NK-92 (cell line): ENCODE measurements around the gene ARID5B.

ENCODE experiments used
- DNase-seq: peaks from one replicate; lab custom pipeline; 2025; ENCODE audit not compliant: unreplicated experiment; lab: John Stamatoyannopoulos, UW

ARID5B gene

DNA sequence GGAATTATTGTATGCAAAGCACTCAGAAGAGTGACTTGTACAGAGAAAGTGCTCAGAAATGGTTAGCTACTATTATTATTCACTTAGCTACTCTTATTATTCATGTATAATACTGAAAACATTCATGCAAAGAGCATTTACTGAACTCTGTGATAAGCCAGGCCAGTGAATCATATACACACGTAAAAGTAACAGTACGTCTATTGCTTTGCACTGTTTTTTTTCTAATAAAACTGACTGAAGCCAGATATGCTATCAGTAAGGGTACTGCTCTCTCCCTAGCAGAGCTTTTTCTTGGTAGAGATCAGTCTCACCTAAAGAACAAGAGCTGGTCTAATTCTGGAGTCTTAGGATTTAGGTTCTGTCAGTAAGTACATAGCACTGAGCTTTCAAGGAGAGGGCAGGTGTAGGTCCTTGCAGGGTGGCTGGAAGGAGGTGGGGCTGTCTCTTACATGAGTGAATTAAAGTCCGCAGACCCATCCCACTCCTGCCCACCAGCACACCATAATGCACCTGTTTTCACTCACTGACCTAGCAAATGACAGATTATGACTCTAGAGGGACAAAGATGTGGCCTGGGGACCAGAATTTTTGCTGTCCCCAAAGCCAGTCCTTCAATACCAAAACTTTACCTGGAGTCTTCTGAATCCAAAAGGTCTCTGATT lies 145.9 kb downstream of the ARID5B start:
- no peak for DNase-seq

DNA sequence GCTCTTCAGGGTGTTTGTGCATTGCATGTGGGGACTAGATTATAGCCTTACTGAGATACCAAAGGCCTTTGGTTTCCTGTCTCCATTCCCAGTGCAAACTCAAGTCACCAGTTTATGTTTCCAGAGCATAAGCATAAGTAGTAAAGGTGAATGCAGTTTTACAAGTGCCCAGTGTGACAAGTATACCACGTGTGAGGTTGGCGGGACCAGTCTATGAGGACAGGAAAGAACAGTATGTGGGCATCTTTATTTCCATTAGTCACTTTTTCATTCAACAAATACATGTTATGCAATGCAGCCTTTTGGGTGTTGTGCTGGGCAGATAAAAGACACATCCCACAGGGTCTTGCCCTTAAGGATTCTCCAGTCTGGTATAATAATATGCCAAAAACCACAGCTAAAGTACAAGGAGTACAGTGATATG lies 146.5 kb downstream of the ARID5B start:
- DNase-seq = no peak

DNA sequence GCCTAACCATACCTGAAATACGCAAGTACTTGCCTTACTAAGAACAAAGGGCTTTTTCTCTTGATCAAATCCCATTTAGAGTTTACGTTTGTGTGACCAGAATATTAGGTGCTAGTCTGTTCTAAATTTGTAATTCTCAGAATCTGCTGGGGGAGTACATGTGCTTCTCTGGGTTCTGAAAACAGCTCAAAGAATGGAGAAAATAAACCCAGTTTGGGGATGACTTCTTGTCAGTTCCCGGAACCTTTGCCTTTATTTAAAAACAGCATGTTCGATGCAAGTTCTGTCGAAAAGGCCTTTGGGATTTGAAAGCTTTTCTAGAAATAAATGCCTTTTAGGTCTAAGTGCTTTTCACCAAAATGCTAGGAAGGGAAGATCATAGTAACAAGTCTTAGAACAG lies 147.0 kb downstream of the ARID5B start:
- DNase-seq = no peak

DNA sequence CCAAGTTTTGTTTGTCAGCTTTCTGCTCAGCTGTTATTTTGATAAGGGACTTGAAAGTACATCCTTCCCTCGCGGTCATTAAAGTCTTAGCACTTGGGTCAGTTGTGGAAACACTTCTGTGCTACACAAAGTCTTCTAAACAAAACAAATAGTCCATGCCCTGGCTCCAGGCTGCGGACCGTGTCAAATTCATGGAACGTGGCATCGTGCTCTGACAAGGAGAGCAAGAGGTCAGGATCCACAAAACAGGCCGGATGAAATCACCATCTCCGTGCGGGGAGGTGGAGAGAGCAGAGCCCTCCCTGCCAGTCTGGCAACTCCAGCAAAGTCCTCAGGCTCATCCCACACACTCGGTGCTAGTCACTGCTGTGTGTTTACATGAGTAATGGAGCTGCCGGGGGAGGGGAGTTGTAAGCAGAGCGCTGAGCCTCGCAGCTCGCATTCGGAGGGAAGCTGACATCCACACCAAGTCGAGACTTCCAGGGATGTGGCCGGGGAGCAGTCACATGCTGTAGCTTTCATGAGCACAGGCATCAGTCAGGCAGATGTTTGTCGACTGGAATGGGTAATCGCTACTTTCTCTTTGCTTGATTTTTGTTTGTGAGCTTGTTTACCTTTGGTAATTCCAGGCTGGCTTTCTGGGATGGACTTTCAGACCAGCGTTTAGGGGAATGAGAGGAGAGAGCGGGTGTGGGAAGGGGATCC lies 147.6 kb downstream of the ARID5B start:
- DNase-seq = no peak

DNA sequence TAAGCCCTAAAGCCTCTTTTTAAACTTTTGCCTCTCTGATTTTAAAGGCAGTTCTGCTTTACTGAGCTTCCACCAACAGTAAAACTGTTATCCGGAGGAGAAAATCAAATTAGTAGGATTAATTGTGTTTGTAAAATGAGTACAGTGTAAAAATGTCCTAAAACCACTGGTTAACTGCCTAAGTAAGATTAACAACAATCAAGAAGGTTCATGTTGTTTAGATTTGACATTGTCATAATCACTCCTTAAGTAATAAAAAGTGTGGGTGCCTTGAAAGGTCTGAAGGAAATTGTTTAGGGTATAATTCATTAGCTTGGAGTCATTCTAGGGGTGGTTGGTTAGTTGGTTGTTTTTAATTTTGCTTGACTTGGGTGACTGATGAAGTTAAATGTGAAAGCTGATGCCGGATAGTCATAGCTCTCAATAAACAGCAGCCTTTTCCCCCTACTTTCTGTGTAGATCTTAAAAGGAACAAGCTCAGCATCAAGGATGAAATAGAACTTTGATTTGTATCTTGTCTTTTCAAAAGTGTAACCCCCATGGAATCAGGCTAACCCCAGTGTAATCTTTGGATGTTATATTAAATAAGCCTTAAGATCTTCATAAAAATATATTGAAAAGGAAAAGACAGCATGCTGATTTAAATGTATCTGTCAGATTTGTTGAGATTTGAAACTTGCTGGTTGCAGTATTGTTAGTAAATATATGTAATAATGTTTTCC lies 148.3 kb downstream of the ARID5B start:
- DNase-seq = no peak

DNA sequence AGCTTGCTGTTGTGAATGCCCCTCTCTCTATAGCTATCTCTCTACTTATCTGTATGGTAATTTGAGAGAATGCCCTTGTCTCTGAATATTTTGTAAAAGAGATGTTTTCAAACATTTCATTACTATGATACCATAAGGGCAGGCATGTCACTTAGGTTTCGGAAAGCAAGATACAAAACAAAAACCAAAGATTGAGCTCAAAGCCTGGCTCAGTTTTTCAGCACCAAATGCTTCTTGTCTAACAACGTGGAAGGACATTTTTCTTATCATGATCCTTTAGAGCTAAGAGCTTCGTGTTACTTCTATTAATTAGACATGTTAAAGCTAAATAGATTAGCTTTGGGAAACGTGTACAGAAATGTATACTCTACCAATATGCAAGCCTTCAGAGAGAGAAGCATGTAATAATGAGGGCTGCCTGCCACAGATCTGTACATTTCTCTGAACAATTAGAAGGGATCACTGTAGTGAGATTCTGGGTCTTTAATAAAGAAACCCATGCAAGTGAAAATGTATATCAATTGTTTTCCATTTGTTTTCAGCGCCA lies 148.9 kb downstream of the ARID5B start:
- DNase-seq = no peak

DNA sequence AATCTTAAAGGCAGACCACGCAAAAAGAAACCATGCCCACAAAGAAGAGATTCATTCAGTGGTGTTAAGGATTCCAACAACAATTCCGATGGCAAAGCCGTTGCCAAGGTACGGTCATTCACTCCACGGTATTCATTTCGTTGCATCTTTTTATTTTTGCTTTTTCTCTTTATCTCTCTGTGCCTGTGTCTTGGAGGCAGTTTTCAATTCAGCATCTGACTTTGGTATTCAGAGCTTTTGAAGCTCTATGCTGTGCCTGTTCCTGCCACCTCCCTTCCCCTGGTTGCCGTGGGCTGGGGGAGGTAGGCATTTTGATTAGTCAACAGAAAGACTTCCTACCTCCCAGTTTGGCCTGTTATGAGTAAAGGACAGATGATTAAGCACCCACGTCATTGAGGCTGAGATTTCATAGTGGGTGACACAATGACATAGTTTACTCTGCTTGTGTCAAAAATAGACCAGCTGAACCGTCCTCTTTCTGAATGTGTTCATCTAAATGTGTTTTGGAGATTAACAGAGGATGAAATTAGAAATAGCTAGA lies 149.5 kb downstream of the ARID5B start:
- DNase-seq = no peak

DNA sequence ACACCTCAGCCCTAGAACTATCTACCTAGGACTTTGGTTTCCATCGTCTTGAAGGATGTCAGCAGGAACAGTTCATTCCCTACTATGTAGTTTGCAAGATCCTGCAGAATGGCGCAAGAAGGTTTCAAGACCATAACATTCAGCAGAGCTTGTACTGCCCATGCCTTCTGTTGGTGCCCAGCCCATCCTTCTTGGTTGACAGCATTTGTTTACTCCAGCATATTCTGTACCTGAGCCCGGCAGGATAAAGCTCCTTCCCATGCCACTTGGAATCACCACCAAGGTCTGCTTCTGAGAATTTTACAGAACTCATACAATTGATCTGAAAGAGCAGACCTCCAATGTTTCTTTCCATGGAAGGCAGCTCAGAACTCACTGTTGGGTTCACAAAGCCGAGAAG lies 150.8 kb downstream of the ARID5B start:
- DNase-seq = no peak

DNA sequence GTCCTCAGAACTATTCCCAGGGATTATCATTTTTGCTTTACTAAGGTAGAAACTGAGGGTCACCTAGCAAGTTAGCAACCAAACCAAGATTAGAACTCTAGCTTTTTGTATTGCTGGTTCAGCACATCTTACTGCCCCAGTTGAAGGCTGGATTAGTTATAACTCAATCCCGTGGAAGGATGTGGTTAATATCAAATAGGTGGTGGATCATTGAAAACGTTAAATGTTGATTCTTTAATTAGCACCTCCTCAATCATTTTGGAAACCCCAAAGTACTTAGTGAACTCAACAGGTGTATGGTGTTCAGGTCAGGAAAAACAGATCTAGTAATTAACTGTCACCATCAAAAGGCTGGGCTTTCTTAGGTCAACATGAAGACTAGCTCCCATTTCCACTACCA lies 152.4 kb downstream of the ARID5B start:
- DNase-seq = no peak

DNA sequence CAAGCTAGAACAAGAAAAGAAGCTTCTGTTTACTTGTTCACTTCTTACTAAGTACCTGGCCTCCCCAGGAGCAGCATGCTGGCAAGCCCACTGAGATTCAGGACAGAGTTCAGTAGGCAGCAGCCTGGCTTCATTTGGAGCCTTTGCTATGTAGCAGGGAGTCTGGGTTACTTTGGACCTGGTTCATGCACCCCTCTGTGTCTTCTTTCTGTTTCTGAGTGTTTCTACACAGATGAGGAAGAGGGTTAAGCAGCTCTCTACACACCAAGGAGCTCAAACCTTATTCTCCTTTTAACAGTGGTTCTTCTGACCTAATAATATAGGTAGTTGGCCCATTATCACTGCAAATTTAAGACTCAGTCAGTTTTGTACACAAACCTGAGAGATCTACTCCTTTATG lies 152.9 kb downstream of the ARID5B start:
- no peak for DNase-seq

DNA sequence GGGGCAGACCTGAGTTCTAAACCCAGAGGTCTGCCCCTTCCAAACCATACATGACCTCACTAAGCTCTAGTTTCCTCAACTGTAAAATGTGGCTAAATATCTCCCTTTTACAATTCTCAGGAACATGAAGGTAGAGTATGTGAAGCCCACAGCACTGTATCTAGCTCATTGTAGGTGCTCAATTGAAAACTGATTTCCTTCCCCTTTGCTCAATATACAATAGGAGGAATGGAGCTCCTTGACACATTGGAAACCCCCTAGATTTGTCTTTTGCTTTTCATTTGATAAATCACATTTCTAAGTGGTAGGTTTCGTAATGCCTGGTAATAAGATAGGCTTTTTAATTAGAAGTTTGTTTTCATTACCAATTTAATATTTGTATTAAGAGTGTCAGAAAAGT lies 153.3 kb downstream of the ARID5B start:
- no peak for DNase-seq

DNA sequence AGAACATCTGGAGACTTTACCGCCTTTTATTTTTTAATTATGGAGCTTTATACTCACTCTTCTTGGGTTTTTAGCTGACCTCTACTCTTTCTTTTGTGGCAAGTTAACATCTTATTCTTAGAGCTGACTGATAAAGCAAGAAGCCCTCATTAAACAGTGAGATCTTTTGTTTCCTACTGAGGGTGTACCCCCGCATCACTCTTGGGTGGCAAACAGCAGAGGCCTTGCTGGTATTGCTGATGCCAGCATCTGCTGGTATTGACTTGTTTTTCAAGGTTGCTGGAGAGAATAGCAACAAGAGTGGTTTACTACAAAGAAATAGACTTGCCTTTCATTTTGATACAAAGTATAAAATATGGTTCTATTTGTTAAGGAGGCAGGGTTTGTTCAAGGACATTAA lies 154.7 kb downstream of the ARID5B start:
- no peak for DNase-seq

DNA sequence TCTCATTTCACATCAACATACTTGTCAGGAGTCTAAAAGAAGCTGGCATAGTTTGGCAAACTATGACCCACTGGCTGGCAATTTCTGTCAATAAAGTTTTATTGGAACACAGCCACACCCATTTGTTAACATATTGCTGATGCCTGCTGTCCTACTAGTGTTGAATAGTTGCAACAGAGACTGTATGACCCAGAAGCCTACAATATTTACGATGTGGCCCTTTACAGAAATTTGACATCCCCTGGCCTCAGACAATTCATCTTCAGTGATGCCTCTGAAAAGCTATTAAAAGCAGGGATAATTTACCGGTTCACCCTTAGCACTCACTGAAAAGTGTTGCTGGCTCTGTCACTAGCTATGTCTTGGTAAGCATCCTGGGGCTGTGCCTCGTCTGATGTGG lies 155.2 kb downstream of the ARID5B start:
- DNase-seq = no peak

DNA sequence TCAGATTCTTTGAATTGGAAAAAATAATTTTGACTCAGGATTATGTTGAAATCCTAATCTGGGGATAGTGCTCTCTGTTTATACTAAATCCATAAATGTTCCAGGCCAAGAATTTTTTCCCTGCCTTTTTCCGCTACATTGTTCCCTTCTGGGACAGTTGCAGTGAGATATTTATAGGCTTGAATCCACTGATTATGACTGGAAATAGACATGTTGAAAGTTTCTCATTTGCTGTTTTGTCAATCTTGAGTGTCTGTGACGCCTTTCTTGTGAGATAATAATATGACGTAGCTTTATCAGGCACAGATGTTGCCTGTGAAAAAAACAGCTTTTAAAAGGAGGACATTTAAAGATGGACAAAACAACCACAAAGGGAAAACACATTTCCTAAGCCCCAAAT lies 155.9 kb downstream of the ARID5B start:
- DNase-seq = no peak

DNA sequence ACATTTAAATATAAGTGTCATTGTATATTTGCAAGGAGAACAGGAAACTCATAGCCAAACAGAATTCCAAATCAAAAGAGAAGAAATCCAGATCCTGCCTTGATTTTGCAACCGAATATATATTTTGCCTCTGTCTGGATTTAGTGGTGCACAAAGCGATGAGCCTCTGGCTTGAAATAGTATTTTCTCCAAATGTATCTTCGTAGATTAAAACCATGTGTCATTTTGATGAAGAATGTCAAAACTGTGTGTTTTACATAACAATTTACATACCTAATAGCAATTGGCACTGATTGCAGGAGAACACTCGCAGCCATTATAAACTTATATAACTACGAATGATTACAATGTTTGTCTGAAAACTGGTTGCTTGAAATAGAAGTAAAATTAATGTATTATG lies 156.4 kb downstream of the ARID5B start:
- no peak for DNase-seq

DNA sequence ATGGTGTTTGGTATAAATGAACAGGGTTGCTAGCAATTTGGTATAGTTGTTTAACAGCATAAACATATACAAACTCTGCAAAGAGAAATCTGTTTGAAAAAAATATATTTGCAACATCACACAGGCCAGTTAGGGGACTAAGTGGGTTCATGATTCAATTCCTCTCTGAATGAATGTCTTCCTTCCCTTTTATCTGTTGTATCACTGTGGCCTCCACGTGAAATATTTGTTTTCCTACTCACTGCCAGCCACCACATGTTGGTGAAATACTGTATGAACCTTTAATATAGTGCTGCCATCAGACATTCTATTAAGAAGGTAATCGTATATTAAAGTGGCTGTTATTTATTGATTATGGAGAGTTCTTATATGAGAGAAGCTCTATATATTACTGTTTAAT lies 157.0 kb downstream of the ARID5B start:
- DNase-seq = no peak

DNA sequence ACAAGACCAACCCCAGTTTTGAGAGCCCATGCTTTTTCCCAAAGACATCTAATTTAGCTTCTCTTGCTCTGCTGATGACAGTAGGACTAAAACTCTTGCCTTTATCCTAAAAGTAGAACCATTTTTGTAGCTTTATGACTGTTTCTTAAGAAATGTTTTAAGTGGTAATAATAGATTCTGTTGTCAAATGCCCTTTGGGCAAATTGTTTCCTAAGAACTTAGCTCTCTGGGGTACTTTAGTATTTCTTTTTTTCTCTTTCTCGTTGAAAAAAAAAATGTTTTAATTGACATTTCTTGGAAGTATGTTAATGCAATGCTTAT lies 157.4 kb downstream of the ARID5B start:
- no peak for DNase-seq

DNA sequence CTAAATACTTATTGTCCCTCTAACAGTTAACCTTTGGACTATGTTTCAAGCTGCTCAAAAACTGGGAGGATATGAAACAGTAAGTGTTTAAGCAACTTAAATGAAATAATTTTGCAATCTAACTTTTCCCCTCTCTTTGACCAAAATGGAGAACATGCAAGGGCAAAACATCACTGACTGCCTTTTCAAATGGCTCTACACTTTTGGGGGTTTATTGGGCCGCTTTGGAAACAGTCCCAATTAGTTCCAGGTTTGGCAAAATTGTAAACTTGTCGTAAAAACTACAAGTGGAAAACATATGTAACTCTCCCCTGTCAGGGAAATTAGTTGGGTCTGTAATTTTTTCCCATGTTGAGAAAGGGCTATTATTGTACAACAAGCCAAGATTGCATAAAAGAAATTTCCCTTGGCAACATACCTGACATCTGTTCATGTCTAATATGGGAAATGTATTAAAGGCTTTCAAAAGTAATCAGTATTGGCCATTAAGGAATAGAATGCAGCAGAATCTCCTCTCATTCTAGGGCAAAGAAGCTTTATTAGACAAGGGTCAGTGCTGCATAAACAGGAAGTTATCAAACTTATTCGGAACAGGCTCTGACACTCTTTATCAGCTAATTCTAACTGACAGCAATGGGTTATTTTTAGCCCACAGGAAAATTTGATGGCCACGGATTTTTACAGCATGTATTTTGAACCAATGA lies 157.9 kb downstream of the ARID5B start:
- DNase-seq = no peak

DNA sequence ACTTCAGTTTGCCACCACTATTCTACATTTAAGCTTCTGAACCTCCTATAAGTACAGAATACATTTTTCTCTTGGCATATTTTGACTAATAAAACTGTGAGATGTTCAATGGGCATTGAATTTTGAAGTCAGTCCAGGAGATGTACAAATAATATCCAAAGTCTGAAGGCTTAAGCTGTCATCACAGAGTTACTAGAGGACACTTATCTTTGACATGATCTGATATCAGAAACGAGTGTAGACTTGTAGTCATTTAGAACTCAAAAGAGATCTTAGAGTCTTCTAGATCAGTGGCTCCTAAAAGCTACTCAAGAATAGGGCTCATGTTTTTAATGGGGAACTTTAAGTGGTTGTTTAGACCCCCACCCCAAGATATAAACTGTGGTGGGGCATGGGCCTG lies 160.5 kb downstream of the ARID5B start:
- DNase-seq = no peak

DNA sequence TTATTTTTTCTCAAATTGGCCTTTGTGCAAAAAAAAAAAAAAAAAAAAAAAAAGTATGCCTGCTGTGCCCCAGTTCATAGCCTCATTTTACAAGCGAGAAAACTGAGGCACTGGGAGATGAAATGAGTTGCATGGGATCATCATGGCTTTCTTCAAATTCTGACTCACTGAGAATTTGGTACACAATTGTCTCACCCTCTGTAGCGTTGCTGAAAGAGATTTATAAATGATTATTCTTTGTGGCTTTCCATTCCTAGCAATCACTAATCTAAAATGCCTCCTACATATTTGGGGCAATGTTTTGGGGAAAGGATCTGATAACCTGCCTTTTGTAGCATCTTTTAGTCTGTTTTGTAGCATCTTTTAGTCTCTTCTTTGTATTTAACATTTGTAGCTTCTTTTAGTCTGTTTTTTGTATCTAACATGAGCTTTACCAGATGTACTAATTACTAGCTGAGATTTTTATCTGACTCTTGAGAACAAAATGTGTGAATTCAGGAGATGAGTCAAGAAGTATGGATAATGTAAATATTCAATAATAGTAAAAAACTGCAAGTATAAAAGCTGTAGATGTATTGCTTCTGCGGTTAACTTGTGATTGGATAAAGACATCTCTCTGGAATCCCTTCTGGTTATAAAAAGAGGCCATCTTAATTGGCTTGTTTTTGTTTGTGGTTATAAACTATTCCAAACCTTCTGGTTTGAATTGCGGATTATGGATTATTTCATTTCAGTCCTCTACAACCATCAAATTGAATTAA lies 161.4 kb downstream of the ARID5B start:
- DNase-seq = no peak
